Measurements from ENCODE around the gene HEXA. TPM values are rescaled to one million over a fixed set of nuclear protein-coding genes. Genes with fewer than 3 reads are reported as not detected.

Gene HEXA
- total RNA-seq, 2 donors from 2014 or later = 67.1 to 97.3 TPM

DNA sequence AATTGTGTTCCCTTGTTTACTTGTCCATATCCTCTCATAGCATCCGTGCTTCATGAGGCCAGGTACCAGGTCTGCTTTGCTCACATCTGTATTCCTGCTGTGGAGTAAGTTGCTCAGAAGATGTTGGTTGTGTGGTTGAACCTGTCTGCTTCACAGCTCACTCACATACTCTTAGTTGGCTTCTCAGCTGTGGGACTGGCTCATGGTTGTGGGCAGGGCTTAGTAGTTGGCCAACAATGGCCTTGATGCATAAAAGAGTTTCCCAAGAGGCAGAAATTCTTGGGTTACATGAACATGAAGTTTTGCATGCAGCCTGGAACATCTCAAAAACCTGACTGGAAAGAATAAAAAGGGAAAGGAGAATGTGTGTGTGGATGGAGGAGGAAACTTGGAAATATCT is 72.9 kb downstream of the HEXA start:
- H3K4me3 ChIP-seq = no peak overlapping the region
- intact Hi-C loops (cut with DNase I) = no loop called here
- no peak for DNase-seq
- TF ChIP-seq, protein P1, sequence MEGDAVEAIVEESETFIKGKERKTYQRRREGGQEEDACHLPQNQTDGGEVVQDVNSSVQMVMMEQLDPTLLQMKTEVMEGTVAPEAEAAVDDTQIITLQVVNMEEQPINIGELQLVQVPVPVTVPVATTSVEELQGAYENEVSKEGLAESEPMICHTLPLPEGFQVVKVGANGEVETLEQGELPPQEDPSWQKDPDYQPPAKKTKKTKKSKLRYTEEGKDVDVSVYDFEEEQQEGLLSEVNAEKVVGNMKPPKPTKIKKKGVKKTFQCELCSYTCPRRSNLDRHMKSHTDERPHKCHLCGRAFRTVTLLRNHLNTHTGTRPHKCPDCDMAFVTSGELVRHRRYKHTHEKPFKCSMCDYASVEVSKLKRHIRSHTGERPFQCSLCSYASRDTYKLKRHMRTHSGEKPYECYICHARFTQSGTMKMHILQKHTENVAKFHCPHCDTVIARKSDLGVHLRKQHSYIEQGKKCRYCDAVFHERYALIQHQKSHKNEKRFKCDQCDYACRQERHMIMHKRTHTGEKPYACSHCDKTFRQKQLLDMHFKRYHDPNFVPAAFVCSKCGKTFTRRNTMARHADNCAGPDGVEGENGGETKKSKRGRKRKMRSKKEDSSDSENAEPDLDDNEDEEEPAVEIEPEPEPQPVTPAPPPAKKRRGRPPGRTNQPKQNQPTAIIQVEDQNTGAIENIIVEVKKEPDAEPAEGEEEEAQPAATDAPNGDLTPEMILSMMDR (IDR thresholded peaks at IDR 0.05) = no peak
- no peaks in the 10 kb centered on the region for H3K9me3 ChIP-seq
- H3K36me3 ChIP-seq = no peaks in the 10 kb centered on the region
- H3K4me1 ChIP-seq = no peaks in the 10 kb centered on the region
- H3K27ac ChIP-seq = no peak overlapping the region
- H3K27me3 ChIP-seq = no peaks in the 10 kb centered on the region
- no peak overlapping the region for H3K9ac ChIP-seq (ENCODE audit: low read depth in 2 of 2, low read length in 2 of 2)

Other genes starting within 250 kb of the HEXA start
- 1 to 10 TPM; 2.3 to 3.3 TPM for gene GRAMD2A, start 178.2 kb downstream of the HEXA start, total RNA-seq
- 100 to 1,000 TPM; 769 to 946 TPM for gene PKM, start 144.8 kb downstream of the HEXA start, total RNA-seq
- 10 to 100 TPM; 21.3 to 39.3 TPM for gene PARP6, start 103.5 kb downstream of the HEXA start, total RNA-seq
- under 1 TPM; 0.74 to 0.93 TPM for gene CELF6, start 55.9 kb downstream of the HEXA start, total RNA-seq
- not detected for gene TMEM202, start 22.3 kb upstream of the HEXA start, total RNA-seq
- 100 to 1,000 TPM; 102 to 151 TPM for gene ARIH1, start 98.3 kb upstream of the HEXA start, total RNA-seq